ENCODE measurements around the gene DAAM2. TPM values are rescaled to one million over a fixed set of nuclear protein-coding genes. Genes with fewer than 3 reads are reported as not detected.

Gene DAAM2
- total RNA-seq, 2 experiments from 2014 or later: 0.09 to 1.1 TPM

DNA sequence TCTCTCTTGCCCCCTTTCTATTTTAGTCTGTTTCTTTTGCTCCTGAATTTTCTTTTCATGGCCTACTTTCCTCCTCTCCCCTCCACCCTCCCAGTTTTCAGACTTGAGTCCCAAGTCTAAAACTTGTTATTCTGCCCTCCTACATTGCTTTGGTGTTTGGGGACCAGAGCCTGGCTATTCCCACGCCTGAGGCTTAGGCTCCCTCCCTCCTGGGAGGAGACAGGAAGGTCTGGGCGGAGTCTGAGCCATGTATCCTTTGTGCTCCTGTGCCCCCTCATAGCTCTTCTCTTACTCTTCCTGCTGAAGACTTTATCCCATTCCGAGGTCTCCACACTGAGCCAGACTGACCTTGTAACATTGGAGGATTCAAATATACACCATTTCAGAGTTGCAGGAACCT lies 69.5 kb downstream of the DAAM2 start:
- BruUV-seq (replicated peaks): no TSS peak
- no peaks in the 10 kb centered on the region for H3K36me3 ChIP-seq (ENCODE audit: insufficient read depth, low read length)
- no peak overlapping the region for H3K4me2 ChIP-seq (ENCODE audit: low read length)
- H3K4me3 ChIP-seq (ENCODE audit: low read depth, low read length, poor library complexity, severe bottlenecking): no peak overlapping the region
- ChIA-PET POLR2A (interaction anchor here (2.1 kb wide), 1 partner anchor 11 kb away, joined by 6 read pairs; no protein-coding TSS in a partner anchor), CTCF (ENCODE audit: unreplicated experiment) (interaction anchor here (0.6 kb wide), 1 partner anchor 22 kb away, joined by 3 read pairs; no protein-coding TSS in a partner anchor)
- intact Hi-C loops (cut with micrococcal nuclease; ENCODE audit: unreplicated experiment): no loop called here
- DNase-seq (ENCODE audit: low spot score): no peak
- no peaks in the 10 kb centered on the region for H3K4me1 ChIP-seq (ENCODE audit: insufficient read depth, low read length, poor library complexity, severe bottlenecking)
- no peaks in the 10 kb centered on the region for H3K9me2 ChIP-seq (ENCODE audit: insufficient read depth, low read length)
- TF ChIP-seq, protein P1, sequence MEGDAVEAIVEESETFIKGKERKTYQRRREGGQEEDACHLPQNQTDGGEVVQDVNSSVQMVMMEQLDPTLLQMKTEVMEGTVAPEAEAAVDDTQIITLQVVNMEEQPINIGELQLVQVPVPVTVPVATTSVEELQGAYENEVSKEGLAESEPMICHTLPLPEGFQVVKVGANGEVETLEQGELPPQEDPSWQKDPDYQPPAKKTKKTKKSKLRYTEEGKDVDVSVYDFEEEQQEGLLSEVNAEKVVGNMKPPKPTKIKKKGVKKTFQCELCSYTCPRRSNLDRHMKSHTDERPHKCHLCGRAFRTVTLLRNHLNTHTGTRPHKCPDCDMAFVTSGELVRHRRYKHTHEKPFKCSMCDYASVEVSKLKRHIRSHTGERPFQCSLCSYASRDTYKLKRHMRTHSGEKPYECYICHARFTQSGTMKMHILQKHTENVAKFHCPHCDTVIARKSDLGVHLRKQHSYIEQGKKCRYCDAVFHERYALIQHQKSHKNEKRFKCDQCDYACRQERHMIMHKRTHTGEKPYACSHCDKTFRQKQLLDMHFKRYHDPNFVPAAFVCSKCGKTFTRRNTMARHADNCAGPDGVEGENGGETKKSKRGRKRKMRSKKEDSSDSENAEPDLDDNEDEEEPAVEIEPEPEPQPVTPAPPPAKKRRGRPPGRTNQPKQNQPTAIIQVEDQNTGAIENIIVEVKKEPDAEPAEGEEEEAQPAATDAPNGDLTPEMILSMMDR (conservative IDR thresholded peaks at IDR 0.05; ENCODE audit: low read length): no peak
- no peak for TF ChIP-seq EZH2phosphoT487 (IDR thresholded peaks at IDR 0.05; ENCODE audit: borderline replicate concordance, low read depth, low read length)
- no peak overlapping the region for H2AFZ ChIP-seq (ENCODE audit: low read length)
- H3K79me2 ChIP-seq (ENCODE audit: insufficient read depth, low read depth, low read length): no peaks in the 10 kb centered on the region
- no peaks in the 10 kb centered on the region for H4K20me1 ChIP-seq (ENCODE audit: insufficient read depth, low read length)
- no peaks in the 10 kb centered on the region for H3K9me3 ChIP-seq (ENCODE audit: low read length)
- no peak overlapping the region for H3K27ac ChIP-seq (ENCODE audit: low read depth, low read length, poor library complexity, severe bottlenecking)

DNA sequence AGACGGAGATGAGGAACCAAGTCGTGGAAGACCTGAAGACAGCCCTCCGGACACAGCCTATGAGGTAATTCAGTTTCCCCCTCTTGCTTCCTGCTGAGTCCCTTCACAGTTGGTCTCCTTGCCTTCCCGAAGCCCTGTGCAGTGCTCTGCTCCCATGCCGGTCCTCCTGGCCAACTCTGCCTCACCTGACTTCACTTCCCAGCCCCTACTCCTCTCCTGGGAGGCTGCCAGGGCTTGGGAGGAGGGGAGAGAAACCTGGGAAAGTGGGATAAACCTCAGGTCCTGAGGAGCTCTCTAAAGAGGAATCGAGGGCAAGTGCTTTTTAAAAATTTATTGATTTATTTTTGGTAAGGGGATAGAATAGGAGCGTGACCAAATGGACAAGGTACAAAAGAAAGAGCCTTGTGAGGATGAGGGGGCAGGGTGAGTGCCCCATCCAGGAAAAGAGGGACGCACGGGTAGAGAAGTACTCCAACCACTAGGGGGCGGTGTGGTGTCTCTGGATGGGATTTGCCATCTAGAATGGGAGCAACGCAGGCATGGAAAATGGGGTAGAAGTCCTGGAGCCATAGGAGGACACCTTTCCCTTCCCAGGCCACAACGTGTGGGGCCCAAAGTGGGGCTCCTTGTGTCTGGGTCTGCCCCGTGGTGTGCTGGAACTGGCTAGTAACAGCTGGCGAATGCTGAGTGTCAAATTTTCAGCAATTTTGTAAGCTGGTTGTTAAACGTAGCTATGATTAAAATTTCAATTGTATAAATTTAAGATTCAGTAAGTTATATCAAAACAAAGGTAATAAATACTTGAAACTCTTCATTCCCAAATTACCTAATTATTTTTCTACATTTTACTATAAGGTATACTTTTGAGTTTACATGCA lies 73.1 kb downstream of the DAAM2 start:
- TF ChIP-seq, protein P1 (conservative IDR thresholded peaks at IDR 0.05; ENCODE audit: low read length): peak; percentile 93
- no peak for TF ChIP-seq EZH2phosphoT487 (IDR thresholded peaks at IDR 0.05; ENCODE audit: borderline replicate concordance, low read depth, low read length)
- no peak overlapping the region for H3K4me3 ChIP-seq (ENCODE audit: low read depth, low read length, poor library complexity, severe bottlenecking)
- intact Hi-C loops (cut with micrococcal nuclease; ENCODE audit: unreplicated experiment): no loop called here
- no peaks in the 10 kb centered on the region for H3K9me2 ChIP-seq (ENCODE audit: insufficient read depth, low read length)
- H4K20me1 ChIP-seq (ENCODE audit: insufficient read depth, low read length): no peaks in the 10 kb centered on the region
- peak; percentile 67 for DNase-seq (ENCODE audit: low spot score)
- no peaks in the 10 kb centered on the region for H3K9me3 ChIP-seq (ENCODE audit: low read length)
- CTCF ChIA-PET (ENCODE audit: unreplicated experiment): interaction anchor here (0.6 to 1.7 kb wide), 8 partner anchors 8 to 68 kb away, joined by 3 to 8 read pairs (median 4); no protein-coding TSS in a partner anchor
- H3K4me2 ChIP-seq (ENCODE audit: low read length): no peak overlapping the region
- no peaks in the 10 kb centered on the region for H3K4me1 ChIP-seq (ENCODE audit: insufficient read depth, low read length, poor library complexity, severe bottlenecking)
- no peak overlapping the region for H3K27ac ChIP-seq (ENCODE audit: low read depth, low read length, poor library complexity, severe bottlenecking)
- H2AFZ ChIP-seq (ENCODE audit: low read length): peak overlapping the region; percentile 49
- POLR2A ChIA-PET: interaction anchor here (0.6 to 1.4 kb wide), 5 partner anchors 14 to 1440 kb away, joined by 3 to 4 read pairs (median 3); no protein-coding TSS in a partner anchor
- no TSS peak for BruUV-seq (replicated peaks)
- H3K79me2 ChIP-seq (ENCODE audit: insufficient read depth, low read depth, low read length): no peaks in the 10 kb centered on the region
- no peaks in the 10 kb centered on the region for H3K36me3 ChIP-seq (ENCODE audit: insufficient read depth, low read length)

Measured in OCI-LY7 (cell line).